ENCODE results near the gene PVALB. TPM values are rescaled to one million over a fixed set of nuclear protein-coding genes. Genes with fewer than 3 reads are reported as not detected.
"Not testable (repeated sequence)": the region's sequence is repeated elsewhere in the genome, so short reads cannot be mapped to it uniquely, and the experiment has no call there.

The PVALB gene
- total RNA-seq, 1 donor from 2014 or later = not detected

DNA sequence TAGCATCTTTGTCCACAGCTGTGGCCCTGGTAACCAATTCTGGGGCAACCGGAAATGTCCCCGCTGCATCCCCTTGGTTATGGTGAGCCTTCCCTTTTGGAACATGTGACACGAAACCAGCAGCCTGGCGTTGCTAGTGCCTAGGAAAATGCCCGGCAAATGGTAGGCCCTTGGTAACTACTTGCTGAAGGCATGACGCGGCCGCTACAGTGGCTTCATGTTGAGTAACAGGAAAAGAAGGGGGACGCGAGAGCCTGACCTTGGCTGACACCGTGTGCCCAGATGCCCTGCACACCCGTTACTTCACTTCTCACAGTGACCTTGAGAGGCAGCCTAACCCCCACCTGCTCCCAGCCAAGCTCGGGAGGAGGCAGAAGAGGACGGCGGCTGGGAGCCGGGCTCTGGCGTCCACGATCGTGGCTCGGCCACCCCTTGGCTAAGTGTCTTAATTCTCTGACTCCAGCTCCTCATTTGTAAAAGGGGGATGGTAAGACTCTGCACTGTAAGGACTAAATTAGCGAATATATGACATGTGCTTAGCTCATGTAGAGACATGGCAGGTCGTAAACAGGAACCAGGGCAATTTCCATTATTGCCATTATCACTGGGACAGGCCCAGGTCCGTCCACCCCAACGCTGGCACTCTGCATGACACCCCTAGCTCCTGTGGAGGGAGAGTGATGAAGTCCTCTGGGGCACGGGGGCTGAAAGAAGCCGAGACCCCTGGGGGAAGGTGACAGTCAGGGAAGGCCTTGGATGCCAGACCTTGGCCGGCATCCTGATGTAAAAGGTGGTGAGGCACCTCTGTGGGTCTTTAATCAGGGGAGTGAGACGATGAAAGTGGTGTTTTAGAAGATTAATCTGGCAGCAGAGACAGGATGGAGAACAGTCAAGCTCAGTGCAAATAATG, 59.8 kb downstream of the PVALB start:
- Mint-ChIP-seq H3K36me3 (ENCODE audit: low read depth, unreplicated experiment) (peaks cover 7% of the 10 kb centered on the region), H3K27ac (ENCODE audit: unreplicated experiment) (no peak overlapping the region), H3K27me3 (ENCODE audit: unreplicated experiment) (peaks cover 2% of the 10 kb centered on the region), H3K9me3 (ENCODE audit: unreplicated experiment) (no peaks in the 10 kb centered on the region), H3K4me1 (ENCODE audit: unreplicated experiment) (no peaks in the 10 kb centered on the region), H3K4me3 (ENCODE audit: unreplicated experiment) (no peak overlapping the region)
- TF ChIP-seq, protein P1, sequence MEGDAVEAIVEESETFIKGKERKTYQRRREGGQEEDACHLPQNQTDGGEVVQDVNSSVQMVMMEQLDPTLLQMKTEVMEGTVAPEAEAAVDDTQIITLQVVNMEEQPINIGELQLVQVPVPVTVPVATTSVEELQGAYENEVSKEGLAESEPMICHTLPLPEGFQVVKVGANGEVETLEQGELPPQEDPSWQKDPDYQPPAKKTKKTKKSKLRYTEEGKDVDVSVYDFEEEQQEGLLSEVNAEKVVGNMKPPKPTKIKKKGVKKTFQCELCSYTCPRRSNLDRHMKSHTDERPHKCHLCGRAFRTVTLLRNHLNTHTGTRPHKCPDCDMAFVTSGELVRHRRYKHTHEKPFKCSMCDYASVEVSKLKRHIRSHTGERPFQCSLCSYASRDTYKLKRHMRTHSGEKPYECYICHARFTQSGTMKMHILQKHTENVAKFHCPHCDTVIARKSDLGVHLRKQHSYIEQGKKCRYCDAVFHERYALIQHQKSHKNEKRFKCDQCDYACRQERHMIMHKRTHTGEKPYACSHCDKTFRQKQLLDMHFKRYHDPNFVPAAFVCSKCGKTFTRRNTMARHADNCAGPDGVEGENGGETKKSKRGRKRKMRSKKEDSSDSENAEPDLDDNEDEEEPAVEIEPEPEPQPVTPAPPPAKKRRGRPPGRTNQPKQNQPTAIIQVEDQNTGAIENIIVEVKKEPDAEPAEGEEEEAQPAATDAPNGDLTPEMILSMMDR (IDR thresholded peaks at IDR 0.05; ENCODE audit: unreplicated experiment) = no peak
- DNase-seq (ENCODE audit: low spot score) = no peak

DNA sequence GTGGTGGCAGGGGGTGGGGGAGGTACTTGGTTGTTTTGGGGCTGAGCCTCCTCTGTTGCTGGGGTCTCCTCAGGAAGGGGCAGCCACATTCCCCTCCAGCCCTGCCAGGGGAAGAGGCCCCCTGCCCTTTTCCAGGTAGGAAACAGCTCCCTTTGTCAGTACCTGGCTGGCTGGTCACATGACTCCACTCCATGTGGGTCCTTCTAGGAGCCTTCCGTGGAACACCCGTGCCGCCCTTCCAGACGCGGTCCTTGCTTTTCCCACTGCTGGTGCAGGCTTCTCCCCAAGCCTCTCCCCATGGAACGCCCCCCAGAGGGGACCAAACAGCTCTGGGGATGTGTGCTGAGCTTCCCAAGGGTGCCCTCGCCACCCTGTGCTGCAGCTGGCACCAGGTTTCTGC, 60.8 kb downstream of the PVALB start:
- peaks cover 2% of the 10 kb centered on the region for H3K27me3 Mint-ChIP-seq (ENCODE audit: unreplicated experiment)
- no peak overlapping the region for H3K4me3 Mint-ChIP-seq (ENCODE audit: unreplicated experiment)
- peaks cover 7% of the 10 kb centered on the region for H3K36me3 Mint-ChIP-seq (ENCODE audit: low read depth, unreplicated experiment)
- no peaks in the 10 kb centered on the region for H3K4me1 Mint-ChIP-seq (ENCODE audit: unreplicated experiment)
- no peak overlapping the region for H3K27ac Mint-ChIP-seq (ENCODE audit: unreplicated experiment)
- H3K9me3 Mint-ChIP-seq (ENCODE audit: unreplicated experiment) = no peaks in the 10 kb centered on the region
- DNase-seq (ENCODE audit: low spot score) = no peak
- TF ChIP-seq, protein P1 (IDR thresholded peaks at IDR 0.05; ENCODE audit: unreplicated experiment) = no peak

DNA sequence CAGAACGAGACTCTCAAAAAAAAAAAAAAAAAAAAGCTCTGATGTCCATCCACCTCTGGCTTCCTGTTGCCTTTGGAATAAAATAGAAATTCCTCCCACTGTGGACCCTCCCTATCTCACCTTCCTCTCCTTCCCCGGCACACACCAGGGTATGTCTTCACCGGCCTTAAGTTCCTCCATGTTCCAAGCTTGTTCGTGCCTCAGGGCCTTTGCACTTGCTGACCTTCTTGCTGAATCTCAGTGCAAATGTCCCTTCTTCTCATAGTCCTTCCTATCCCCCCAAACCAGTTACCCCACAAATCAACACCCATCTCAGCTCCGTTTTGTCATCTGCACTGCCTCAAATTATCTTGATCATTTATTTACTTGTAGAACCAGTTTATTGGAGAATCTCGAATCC, 61.5 kb downstream of the PVALB start:
- peaks cover 2% of the 10 kb centered on the region for H3K27me3 Mint-ChIP-seq (ENCODE audit: unreplicated experiment)
- TF ChIP-seq, protein P1 (IDR thresholded peaks at IDR 0.05; ENCODE audit: unreplicated experiment) = no peak
- no peaks in the 10 kb centered on the region for H3K4me1 Mint-ChIP-seq (ENCODE audit: unreplicated experiment)
- H3K4me3 Mint-ChIP-seq (ENCODE audit: unreplicated experiment) = no peak overlapping the region
- no peak for DNase-seq (ENCODE audit: low spot score)
- H3K36me3 Mint-ChIP-seq (ENCODE audit: low read depth, unreplicated experiment) = peaks cover 7% of the 10 kb centered on the region
- no peak overlapping the region for H3K27ac Mint-ChIP-seq (ENCODE audit: unreplicated experiment)
- H3K9me3 Mint-ChIP-seq (ENCODE audit: unreplicated experiment) = no peaks in the 10 kb centered on the region

DNA sequence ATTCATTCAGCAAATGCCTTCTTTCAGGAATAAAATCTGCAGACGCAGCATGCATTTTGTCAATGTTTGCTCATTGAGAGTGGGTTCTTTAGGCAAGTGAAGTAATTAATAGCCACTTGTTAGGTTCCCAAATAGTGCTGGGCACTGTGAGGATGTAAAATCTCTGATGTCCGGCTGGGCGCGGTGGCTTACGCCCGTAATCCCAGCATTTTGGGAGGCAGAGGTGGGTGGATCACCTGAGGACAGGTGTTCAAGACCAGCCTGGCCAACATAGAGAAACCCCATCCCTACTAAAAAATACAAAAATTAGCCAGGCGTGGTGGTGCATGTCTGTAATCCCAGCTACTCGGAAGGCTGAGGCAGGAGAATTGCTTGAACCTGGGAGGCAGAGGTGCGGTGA, 62.0 kb downstream of the PVALB start:
- DNase-seq (ENCODE audit: low spot score); H3K9me3 Mint-ChIP-seq (ENCODE audit: unreplicated experiment); H3K27me3 Mint-ChIP-seq (ENCODE audit: unreplicated experiment); H3K4me3 Mint-ChIP-seq (ENCODE audit: unreplicated experiment); H3K4me1 Mint-ChIP-seq (ENCODE audit: unreplicated experiment); H3K36me3 Mint-ChIP-seq (ENCODE audit: low read depth, unreplicated experiment); H3K27ac Mint-ChIP-seq (ENCODE audit: unreplicated experiment): not testable (repeated sequence)

DNA sequence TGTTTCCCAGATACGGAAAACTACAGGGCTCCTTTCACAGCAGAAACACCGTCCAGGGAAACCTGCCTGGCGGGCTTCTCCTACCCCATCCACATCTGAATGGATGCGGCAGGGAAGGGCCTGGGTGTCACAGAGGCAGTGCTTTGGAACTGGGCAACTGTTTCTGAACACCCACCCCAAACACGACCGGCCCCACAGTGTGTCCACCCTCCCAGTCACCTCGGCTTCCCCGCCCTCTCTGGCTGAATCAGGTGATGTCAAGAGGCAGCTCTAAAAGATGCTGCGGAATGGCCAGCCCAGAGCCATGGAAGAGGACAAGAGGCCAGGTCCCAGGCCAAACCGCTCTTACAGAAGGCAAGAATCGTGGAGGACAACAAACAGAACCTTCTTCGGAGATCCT, 62.9 kb downstream of the PVALB start:
- TF ChIP-seq, protein P1 (IDR thresholded peaks at IDR 0.05; ENCODE audit: unreplicated experiment) = no peak
- H3K4me1 Mint-ChIP-seq (ENCODE audit: unreplicated experiment) = no peaks in the 10 kb centered on the region
- H3K27ac Mint-ChIP-seq (ENCODE audit: unreplicated experiment) = no peak overlapping the region
- peaks cover 2% of the 10 kb centered on the region for H3K27me3 Mint-ChIP-seq (ENCODE audit: unreplicated experiment)
- DNase-seq (ENCODE audit: low spot score) = no peak
- no peaks in the 10 kb centered on the region for H3K9me3 Mint-ChIP-seq (ENCODE audit: unreplicated experiment)
- no peak overlapping the region for H3K4me3 Mint-ChIP-seq (ENCODE audit: unreplicated experiment)
- peaks cover 7% of the 10 kb centered on the region for H3K36me3 Mint-ChIP-seq (ENCODE audit: low read depth, unreplicated experiment)

Data from endothelial cell (in vitro differentiated cells).